ENCODE measurements around the gene TMEM128. TPM values are rescaled to one million over a fixed set of nuclear protein-coding genes. Genes with fewer than 3 reads are reported as not detected.
A peak's percentile ranks its signal among the peaks of the same experiment; 100 is the strongest.
"Not testable (repeated sequence)": the region's sequence is repeated elsewhere in the genome, so short reads cannot be mapped to it uniquely, and the experiment has no call there.

TMEM128 gene
- total RNA-seq, 2 experiments from 2014 or later: 19.4 to 20.6 TPM

DNA sequence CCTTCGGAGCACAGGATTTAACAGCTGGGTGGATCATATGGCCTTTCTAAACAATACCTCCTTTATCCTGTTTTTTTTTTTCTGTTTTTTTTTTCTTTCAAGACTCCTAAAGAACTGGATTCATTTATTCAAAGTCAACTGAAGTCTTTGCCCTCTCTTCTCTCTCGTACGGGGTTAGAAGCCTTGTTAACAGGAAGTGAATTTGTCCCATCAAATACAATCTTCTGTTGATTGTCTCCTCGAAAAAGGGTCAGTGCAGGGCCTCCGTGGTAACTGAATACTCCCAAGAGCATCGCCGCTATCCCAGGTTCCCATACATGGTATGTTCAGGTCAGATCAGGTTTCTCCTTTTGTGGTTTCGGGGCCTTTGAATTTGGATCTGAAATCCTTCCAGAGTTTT is 1.8 kb upstream of the TMEM128 start:
- TF ChIP-seq CTCF (IDR thresholded peaks at IDR 0.05): no peak
- POLR2A ChIA-PET: no interaction called here
- H3K4me3 Mint-ChIP-seq: peak overlapping the region; percentile 28

DNA sequence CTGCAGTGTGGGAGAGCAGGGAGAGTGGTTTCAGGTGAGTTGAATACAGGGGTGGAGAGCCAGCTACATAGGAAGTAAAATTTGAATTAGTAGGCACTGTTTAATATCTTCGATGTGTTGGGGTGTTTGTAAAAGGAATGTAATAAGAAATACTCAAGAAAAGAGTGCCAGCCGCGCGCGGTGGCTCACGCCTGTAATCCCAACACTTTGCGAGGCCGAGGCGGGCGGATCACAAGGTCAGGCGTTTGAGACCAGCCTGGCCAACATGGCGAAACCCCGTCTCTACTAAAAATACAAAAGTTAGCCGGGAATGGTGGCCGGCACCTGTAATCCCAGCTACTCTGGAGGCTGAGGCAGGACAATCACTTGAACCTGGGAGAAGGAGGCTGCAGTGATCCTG is 1.3 kb upstream of the TMEM128 start:
- Mint-ChIP-seq H3K36me3 (ENCODE audit: low read depth) (peaks cover 13% of the 10 kb centered on the region), H3K4me3 (peak overlapping the region; percentile 98), H3K4me1 (ENCODE audit: low read depth) (peaks cover 25% of the 10 kb centered on the region)
- H3K27ac Mint-ChIP-seq; ATAC-seq; intact Hi-C loops (cut with micrococcal nuclease); H3K9me3 Mint-ChIP-seq; H3K27me3 Mint-ChIP-seq; DNase-seq: not testable (repeated sequence)
- ChIA-PET POLR2A (interaction anchor here (0.9 kb wide), 2 partner anchors 41 to 90 kb away, joined by 3 to 5 read pairs; partner anchors contain the start of genes LYAR and ZBTB49), CTCF (interaction anchor here (0.9 to 1.9 kb wide), 7 partner anchors 10 to 94 kb away, joined by 3 to 14 read pairs (median 4); no protein-coding TSS in a partner anchor)

More for the DNA sequence above, 1.8 kb upstream of the TMEM128 start:
- DNase-seq: no peak
- CTCF ChIA-PET: interaction anchor here (1.2 kb wide), 1 partner anchor 77 kb away, joined by 4 read pairs; no protein-coding TSS in a partner anchor
- no peak overlapping the region for H3K27ac Mint-ChIP-seq
- no peaks in the 10 kb centered on the region for H3K27me3 Mint-ChIP-seq
- no peak for ATAC-seq
- H3K36me3 Mint-ChIP-seq (ENCODE audit: low read depth): peaks cover 13% of the 10 kb centered on the region
- H3K9me3 Mint-ChIP-seq: no peaks in the 10 kb centered on the region
- peaks cover 24% of the 10 kb centered on the region for H3K4me1 Mint-ChIP-seq (ENCODE audit: low read depth)
- intact Hi-C loops (cut with micrococcal nuclease): loop anchor here (5.0 kb wide), 1 partner anchor 182 kb away; no protein-coding TSS in a partner anchor

GRCh38 chr4:4248885-4249203 is 821 bp upstream of the TMEM128 start:
- DNase-seq: peak; percentile 16
- POLR2A ChIA-PET: interaction anchor here (0.7 to 1.4 kb wide), 7 partner anchors 37 to 271 kb away, joined by 3 to 5 read pairs (median 3); partner anchors contain the start of genes LYAR and ZBTB49
- TF ChIP-seq CTCF (IDR thresholded peaks at IDR 0.05): no peak

GRCh38 chr4:4247696-4248028 is 361 bp downstream of the TMEM128 start:
- ATAC-seq: no peak
- ChIA-PET POLR2A (interaction anchor here (0.5 to 1.4 kb wide), 9 partner anchors 12 to 272 kb away, joined by 3 to 5 read pairs (median 3); no protein-coding TSS in a partner anchor), CTCF (interaction anchor here (1.3 to 1.9 kb wide), 4 partner anchors 12 to 96 kb away, joined by 5 to 14 read pairs (median 7); no protein-coding TSS in a partner anchor)
- no peak for DNase-seq
- intact Hi-C loops (cut with micrococcal nuclease): no loop called here
- peak overlapping the region; percentile 98 for H3K4me3 Mint-ChIP-seq
- no peaks in the 10 kb centered on the region for H3K27me3 Mint-ChIP-seq
- no peaks in the 10 kb centered on the region for H3K9me3 Mint-ChIP-seq
- peak overlapping the region; percentile 98 for H3K27ac Mint-ChIP-seq
- H3K36me3 Mint-ChIP-seq (ENCODE audit: low read depth): peaks cover 22% of the 10 kb centered on the region
- H3K4me1 Mint-ChIP-seq (ENCODE audit: low read depth): peaks cover 25% of the 10 kb centered on the region
- TF ChIP-seq CTCF (IDR thresholded peaks at IDR 0.05): no peak

More at GRCh38 chr4:4248885-4249203, 821 bp upstream of the TMEM128 start:
- Mint-ChIP-seq H3K27ac (peak overlapping the region; percentile 98), H3K27me3 (no peaks in the 10 kb centered on the region), H3K36me3 (ENCODE audit: low read depth) (peaks cover 15% of the 10 kb centered on the region), H3K4me3 (peak overlapping the region; percentile 98), H3K4me1 (ENCODE audit: low read depth) (peaks cover 25% of the 10 kb centered on the region), H3K9me3 (no peaks in the 10 kb centered on the region)
- CTCF ChIA-PET: interaction anchor here (0.9 to 1.9 kb wide), 7 partner anchors 11 to 95 kb away, joined by 3 to 14 read pairs (median 4); no protein-coding TSS in a partner anchor
- intact Hi-C loops (cut with micrococcal nuclease): no loop called here
- ATAC-seq: no peak

DNA sequence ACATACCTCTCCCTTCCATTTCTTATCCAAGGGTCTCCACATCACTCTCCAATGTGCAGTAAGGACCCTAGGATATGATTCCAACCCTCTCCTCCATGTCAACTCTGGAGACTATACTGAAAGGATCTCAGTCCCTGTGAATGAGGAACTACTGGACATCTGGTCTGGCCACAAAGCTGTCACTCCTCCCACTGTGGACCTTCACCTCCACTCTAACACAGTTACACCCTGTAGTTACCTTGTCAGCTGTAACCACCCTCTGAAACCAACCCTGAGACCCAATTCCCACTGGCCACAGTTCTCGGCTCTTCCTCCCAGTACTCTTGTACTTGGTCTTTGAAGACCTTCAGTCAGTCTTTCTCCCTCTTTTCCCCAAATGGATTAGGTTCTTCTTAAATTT is 2.9 kb downstream of the TMEM128 start:
- no peaks in the 10 kb centered on the region for H3K27me3 Mint-ChIP-seq
- peaks cover 30% of the 10 kb centered on the region for H3K36me3 Mint-ChIP-seq (ENCODE audit: low read depth)
- DNase-seq: no peak
- peaks cover 25% of the 10 kb centered on the region for H3K4me1 Mint-ChIP-seq (ENCODE audit: low read depth)
- CTCF ChIA-PET: interaction anchor here (1.5 kb wide), 1 partner anchor 14 kb away, joined by 4 read pairs; no protein-coding TSS in a partner anchor
- H3K27ac Mint-ChIP-seq: peak overlapping the region; percentile 18
- intact Hi-C loops (cut with micrococcal nuclease): no loop called here
- no peak for ATAC-seq
- no peak for TF ChIP-seq CTCF (IDR thresholded peaks at IDR 0.05)
- POLR2A ChIA-PET: no interaction called here
- H3K9me3 Mint-ChIP-seq: no peaks in the 10 kb centered on the region
- no peak overlapping the region for H3K4me3 Mint-ChIP-seq

DNA sequence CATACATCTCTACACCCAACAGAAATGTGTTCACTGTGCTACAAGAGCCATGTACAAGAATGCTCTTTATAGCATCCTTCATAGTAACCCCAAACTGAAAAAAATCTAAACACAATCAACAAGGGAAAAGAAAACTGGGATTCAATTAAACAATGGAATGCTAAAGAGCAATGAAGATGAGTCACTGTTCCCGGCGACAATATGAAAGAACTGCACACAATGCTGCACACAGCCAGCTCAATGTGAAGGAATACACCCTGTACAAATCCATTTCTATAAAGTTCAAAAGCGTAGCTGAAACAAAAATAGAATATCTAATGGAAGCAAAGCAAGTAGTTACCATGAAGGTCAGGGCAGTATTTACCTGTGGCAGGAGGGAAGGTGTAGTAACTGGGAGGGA is 8.5 kb downstream of the TMEM128 start:
- DNase-seq; POLR2A ChIA-PET; ATAC-seq; CTCF ChIA-PET; H3K4me1 Mint-ChIP-seq (ENCODE audit: low read depth); H3K4me3 Mint-ChIP-seq; H3K27me3 Mint-ChIP-seq; H3K9me3 Mint-ChIP-seq; intact Hi-C loops (cut with micrococcal nuclease); H3K27ac Mint-ChIP-seq: not testable (repeated sequence)
- H3K36me3 Mint-ChIP-seq (ENCODE audit: low read depth): peaks cover 38% of the 10 kb centered on the region
